Activated T-helper 17 cell treated with anti-CD3 and anti-CD28 coated beads, Interleukin-2, amount 50 U/mL, for 72 hours (primary cell): ENCODE measurements around the gene PRND. TPM values are rescaled to one million over a fixed set of nuclear protein-coding genes. Genes with fewer than 3 reads are reported as not detected.
"Not testable (repeated sequence)": the region's sequence is repeated elsewhere in the genome, so short reads cannot be mapped to it uniquely, and the experiment has no call there.

Source experiments
- ATAC-seq: fragments of 150-1000 bp; cut with Tn5 transposase; replicated peaks from 2 replicates; pipeline ENCODE4 v1.10.0; 2021; ENCODE audit warnings: mild to moderate bottlenecking, moderate library complexity
- H3K27ac Mint-ChIP-seq: one replicate; pipeline ENCODE4 v1.8.0; 2022; ENCODE audit warnings: mixed read lengths
- H3K27me3 Mint-ChIP-seq: one replicate; pipeline ENCODE4 v1.8.0; 2022; ENCODE audit warnings: mixed read lengths
- H3K36me3 Mint-ChIP-seq: one replicate; pipeline ENCODE4 v1.8.0; 2022; ENCODE audit warnings: low read depth, mild to moderate bottlenecking, mixed read lengths
- H3K4me1 Mint-ChIP-seq: one replicate; pipeline ENCODE4 v1.8.0; 2022; ENCODE audit warnings: mixed read lengths
- H3K4me3 Mint-ChIP-seq: one replicate; pipeline ENCODE4 v1.8.0; 2022; ENCODE audit warnings: mild to moderate bottlenecking, mixed read lengths
- H3K9me3 Mint-ChIP-seq: one replicate; pipeline ENCODE4 v1.8.0; 2022; ENCODE audit warnings: mixed read lengths
- total RNA-seq, 2 donors: library from RNA; stranded (reverse); gene quantifications; one replicate each; pipeline ENCODE4 v1.2.3, GENCODE V29; 2022

Gene PRND
- total RNA-seq, 2 donors from 2014 or later: not detected

GRCh38 chr20:4697189-4697830 is 24.4 kb upstream of the PRND start:
- H3K27ac Mint-ChIP-seq: peak overlapping the region; percentile 74
- H3K4me3 Mint-ChIP-seq: peak overlapping the region; percentile 40
- ATAC-seq: no peak
- H3K9me3 Mint-ChIP-seq: no peaks in the 10 kb centered on the region
- H3K4me1 Mint-ChIP-seq: peaks cover 41% of the 10 kb centered on the region
- no peaks in the 10 kb centered on the region for H3K27me3 Mint-ChIP-seq
- peaks cover 88% of the 10 kb centered on the region for H3K36me3 Mint-ChIP-seq

GRCh38 chr20:4697831-4698221 is 23.9 kb upstream of the PRND start:
- Mint-ChIP-seq H3K27ac (peak overlapping the region; percentile 74), H3K4me3 (peak overlapping the region; percentile 40), H3K27me3 (no peaks in the 10 kb centered on the region), H3K9me3 (no peaks in the 10 kb centered on the region), H3K4me1 (peaks cover 43% of the 10 kb centered on the region), H3K36me3 (peaks cover 82% of the 10 kb centered on the region)
- ATAC-seq: peak; percentile 23

DNA sequence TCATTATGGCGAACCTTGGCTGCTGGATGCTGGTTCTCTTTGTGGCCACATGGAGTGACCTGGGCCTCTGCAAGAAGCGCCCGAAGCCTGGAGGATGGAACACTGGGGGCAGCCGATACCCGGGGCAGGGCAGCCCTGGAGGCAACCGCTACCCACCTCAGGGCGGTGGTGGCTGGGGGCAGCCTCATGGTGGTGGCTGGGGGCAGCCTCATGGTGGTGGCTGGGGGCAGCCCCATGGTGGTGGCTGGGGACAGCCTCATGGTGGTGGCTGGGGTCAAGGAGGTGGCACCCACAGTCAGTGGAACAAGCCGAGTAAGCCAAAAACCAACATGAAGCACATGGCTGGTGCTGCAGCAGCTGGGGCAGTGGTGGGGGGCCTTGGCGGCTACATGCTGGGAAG is 22.5 kb upstream of the PRND start:
- Mint-ChIP-seq H3K27me3 (no peaks in the 10 kb centered on the region), H3K9me3 (no peaks in the 10 kb centered on the region), H3K4me3 (no peak overlapping the region), H3K4me1 (peaks cover 44% of the 10 kb centered on the region), H3K36me3 (peaks cover 69% of the 10 kb centered on the region), H3K27ac (no peak overlapping the region)
- no peak for ATAC-seq

DNA sequence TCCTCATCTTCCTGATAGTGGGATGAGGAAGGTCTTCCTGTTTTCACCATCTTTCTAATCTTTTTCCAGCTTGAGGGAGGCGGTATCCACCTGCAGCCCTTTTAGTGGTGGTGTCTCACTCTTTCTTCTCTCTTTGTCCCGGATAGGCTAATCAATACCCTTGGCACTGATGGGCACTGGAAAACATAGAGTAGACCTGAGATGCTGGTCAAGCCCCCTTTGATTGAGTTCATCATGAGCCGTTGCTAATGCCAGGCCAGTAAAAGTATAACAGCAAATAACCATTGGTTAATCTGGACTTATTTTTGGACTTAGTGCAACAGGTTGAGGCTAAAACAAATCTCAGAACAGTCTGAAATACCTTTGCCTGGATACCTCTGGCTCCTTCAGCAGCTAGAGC is 21.8 kb upstream of the PRND start:
- no peaks in the 10 kb centered on the region for H3K9me3 Mint-ChIP-seq
- H3K36me3 Mint-ChIP-seq: peaks cover 61% of the 10 kb centered on the region
- no peak overlapping the region for H3K27ac Mint-ChIP-seq
- no peaks in the 10 kb centered on the region for H3K27me3 Mint-ChIP-seq
- H3K4me1 Mint-ChIP-seq: peaks cover 42% of the 10 kb centered on the region
- ATAC-seq: no peak
- H3K4me3 Mint-ChIP-seq: no peak overlapping the region

DNA sequence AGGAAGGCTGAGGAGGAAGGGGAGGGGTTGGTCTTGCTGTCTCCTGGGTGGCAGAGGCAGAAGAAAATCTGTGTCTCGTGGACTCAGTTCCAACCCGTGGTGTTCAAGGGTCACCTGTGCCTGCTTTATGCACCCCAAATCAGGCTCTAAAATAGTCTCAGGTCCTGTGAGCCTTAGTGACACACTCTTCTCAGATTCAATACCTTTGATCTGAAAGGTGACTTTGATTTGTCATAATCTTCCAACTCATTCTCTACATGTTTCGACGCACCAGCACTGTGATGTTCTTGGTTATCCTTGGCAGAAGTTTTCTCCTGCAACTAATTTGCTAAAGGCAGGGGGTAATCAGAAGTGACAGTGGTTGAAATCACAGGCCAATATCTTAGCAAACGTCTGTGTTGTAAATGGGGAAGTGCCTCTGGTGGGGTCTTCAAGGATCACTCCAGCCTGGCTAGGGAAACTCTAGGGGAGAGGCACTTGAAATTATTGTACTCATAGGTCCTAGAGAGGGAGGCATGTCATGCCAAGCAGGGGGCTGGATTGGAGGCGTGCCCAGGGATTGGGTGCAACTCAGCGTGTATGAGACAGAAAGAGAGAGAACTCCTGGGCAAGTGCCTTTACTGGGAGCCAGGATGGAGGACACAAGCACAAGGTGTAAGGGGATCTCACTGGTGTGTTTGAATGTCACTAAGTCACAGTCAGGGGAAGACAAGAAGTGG is 19.0 kb upstream of the PRND start:
- Mint-ChIP-seq H3K27me3 (no peaks in the 10 kb centered on the region), H3K27ac (peak overlapping the region; percentile 63), H3K4me1 (peaks cover 15% of the 10 kb centered on the region), H3K36me3 (peaks cover 34% of the 10 kb centered on the region), H3K9me3 (no peaks in the 10 kb centered on the region), H3K4me3 (peak overlapping the region; percentile 5)
- ATAC-seq: peak; percentile 83

- peak overlapping the region; percentile 63 for H3K27ac Mint-ChIP-seq
- H3K9me3 Mint-ChIP-seq: no peaks in the 10 kb centered on the region
- H3K4me3 Mint-ChIP-seq: no peak overlapping the region
- peaks cover 13% of the 10 kb centered on the region for H3K4me1 Mint-ChIP-seq
- H3K36me3 Mint-ChIP-seq: peaks cover 28% of the 10 kb centered on the region
- H3K27me3 Mint-ChIP-seq: no peaks in the 10 kb centered on the region
- peak; percentile 79 for ATAC-seq
These were observed 18.4 kb upstream of the PRND start for GRCh38 chr20:4703281-4703676.

DNA sequence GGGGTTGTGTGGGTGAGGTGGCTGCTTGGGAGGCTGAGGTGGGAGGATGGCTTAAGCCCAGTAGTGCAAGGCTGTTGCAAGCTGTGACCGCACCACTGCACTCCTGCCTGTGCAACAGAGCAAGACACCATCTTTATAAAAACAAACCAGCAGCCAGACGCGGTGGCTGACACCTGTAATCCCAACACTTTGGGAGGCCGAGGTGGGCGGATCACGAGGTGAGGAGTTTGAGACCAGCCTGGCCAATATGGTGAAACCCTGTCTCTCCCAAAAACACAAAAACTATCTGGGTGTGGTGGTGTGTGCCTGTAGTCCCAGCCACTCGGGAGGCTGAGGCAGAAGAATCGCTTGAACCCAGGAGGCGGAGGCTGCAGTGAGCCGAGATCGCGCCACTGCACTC is 14.8 kb upstream of the PRND start:
- not testable (repeated sequence) for ATAC-seq, H3K9me3 Mint-ChIP-seq, H3K4me3 Mint-ChIP-seq, H3K27me3 Mint-ChIP-seq, H3K27ac Mint-ChIP-seq, H3K4me1 Mint-ChIP-seq, H3K36me3 Mint-ChIP-seq

DNA sequence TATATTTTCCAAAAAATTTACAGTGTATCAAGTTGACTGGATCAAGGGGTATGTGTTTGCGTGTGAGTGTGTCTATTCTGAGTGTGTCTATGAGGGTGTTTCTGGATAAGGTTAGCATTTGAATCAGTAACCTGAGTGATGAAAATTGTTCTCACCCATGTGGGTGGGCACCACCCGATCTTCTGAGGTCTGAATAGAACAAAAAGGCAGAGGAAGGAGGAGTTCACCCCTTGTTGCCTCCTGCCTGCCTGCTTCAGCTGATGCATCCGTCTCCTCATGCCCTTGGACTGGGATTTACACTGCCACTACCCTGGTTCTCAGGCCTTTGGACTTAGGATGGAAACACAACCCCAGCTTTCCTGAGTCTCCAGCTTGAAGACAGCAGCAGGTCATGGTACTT is 13.7 kb upstream of the PRND start:
- peaks cover 2% of the 10 kb centered on the region for H3K4me1 Mint-ChIP-seq
- H3K9me3 Mint-ChIP-seq: peaks cover 4% of the 10 kb centered on the region
- no peaks in the 10 kb centered on the region for H3K27me3 Mint-ChIP-seq
- no peaks in the 10 kb centered on the region for H3K36me3 Mint-ChIP-seq
- H3K27ac Mint-ChIP-seq: no peak overlapping the region
- ATAC-seq: no peak
- no peak overlapping the region for H3K4me3 Mint-ChIP-seq

- ATAC-seq: no peak
- peaks cover 4% of the 10 kb centered on the region for H3K9me3 Mint-ChIP-seq
- H3K4me1 Mint-ChIP-seq: no peaks in the 10 kb centered on the region
- peaks cover 3% of the 10 kb centered on the region for H3K27me3 Mint-ChIP-seq
- H3K27ac Mint-ChIP-seq: no peak overlapping the region
- no peaks in the 10 kb centered on the region for H3K36me3 Mint-ChIP-seq
- no peak overlapping the region for H3K4me3 Mint-ChIP-seq
These were observed 12.9 kb upstream of the PRND start for GRCh38 chr20:4708856-4709255.

GRCh38 chr20:4709261-4710105 is 12.2 kb upstream of the PRND start:
- peaks cover 3% of the 10 kb centered on the region for H3K27me3 Mint-ChIP-seq
- H3K27ac Mint-ChIP-seq: no peak overlapping the region
- H3K4me3 Mint-ChIP-seq: no peak overlapping the region
- H3K9me3 Mint-ChIP-seq: peaks cover 4% of the 10 kb centered on the region
- H3K36me3 Mint-ChIP-seq: no peaks in the 10 kb centered on the region
- no peak for ATAC-seq
- no peaks in the 10 kb centered on the region for H3K4me1 Mint-ChIP-seq

- Mint-ChIP-seq H3K36me3 (no peaks in the 10 kb centered on the region), H3K27me3 (peaks cover 3% of the 10 kb centered on the region), H3K9me3 (peaks cover 4% of the 10 kb centered on the region), H3K4me3 (no peak overlapping the region), H3K27ac (no peak overlapping the region), H3K4me1 (no peaks in the 10 kb centered on the region)
- ATAC-seq: no peak
These were observed 11.6 kb upstream of the PRND start for GRCh38 chr20:4710106-4710475.

GRCh38 chr20:4711511-4711910 is 10.2 kb upstream of the PRND start:
- ATAC-seq: peak; percentile 38
- H3K9me3 Mint-ChIP-seq: peaks cover 4% of the 10 kb centered on the region
- H3K36me3 Mint-ChIP-seq: no peaks in the 10 kb centered on the region
- peaks cover 3% of the 10 kb centered on the region for H3K27me3 Mint-ChIP-seq
- H3K4me1 Mint-ChIP-seq: no peaks in the 10 kb centered on the region
- H3K27ac Mint-ChIP-seq: no peak overlapping the region
- no peak overlapping the region for H3K4me3 Mint-ChIP-seq

DNA sequence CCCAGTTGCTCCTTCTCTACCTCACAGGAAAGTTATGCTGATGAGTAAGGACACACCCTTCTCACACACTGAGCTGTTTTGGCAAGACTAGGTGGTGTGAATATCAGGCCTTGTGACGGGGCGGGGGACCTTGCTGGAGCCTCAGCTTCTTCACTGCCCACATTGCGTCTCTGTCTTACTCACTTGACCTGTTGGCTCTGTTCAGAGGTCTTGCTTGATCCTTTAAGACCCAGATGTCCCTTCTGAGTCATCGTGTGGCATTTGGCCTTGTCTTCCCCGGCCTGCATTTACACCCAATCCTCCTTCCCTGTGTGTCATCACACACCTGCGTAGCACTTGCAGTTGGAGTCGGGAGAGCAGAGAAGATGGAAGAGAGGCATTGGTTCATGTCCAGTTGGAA is 8.3 kb upstream of the PRND start:
- H3K9me3 Mint-ChIP-seq: peaks cover 4% of the 10 kb centered on the region
- ATAC-seq: no peak
- H3K27me3 Mint-ChIP-seq: peaks cover 3% of the 10 kb centered on the region
- H3K4me3 Mint-ChIP-seq: no peak overlapping the region
- no peaks in the 10 kb centered on the region for H3K36me3 Mint-ChIP-seq
- H3K27ac Mint-ChIP-seq: no peak overlapping the region
- no peaks in the 10 kb centered on the region for H3K4me1 Mint-ChIP-seq

DNA sequence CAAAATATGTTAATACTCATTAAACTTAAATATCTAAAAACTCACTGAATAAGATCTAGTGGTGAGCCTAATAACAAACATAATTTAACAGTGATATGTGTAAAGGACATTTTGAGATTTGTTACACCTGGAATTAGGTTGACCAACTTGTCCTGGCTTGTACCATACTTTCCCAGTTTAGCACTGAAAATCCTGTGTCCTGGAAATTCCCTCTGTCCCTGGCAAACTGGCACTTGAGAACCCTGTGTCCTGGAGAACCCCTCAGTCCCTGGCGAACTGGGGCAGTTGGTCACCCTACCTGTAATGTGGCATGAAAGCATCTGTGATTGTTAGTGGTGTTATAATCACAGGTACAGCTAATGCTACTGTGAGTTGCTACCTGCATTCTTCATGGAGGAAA is 6.9 kb upstream of the PRND start:
- Mint-ChIP-seq H3K27me3 (peaks cover 3% of the 10 kb centered on the region), H3K27ac (no peak overlapping the region)
- no peak for ATAC-seq

More for the DNA sequence above, 6.9 kb upstream of the PRND start:
- no peaks in the 10 kb centered on the region for H3K4me1 Mint-ChIP-seq
- H3K4me3 Mint-ChIP-seq: no peak overlapping the region
- H3K9me3 Mint-ChIP-seq: no peaks in the 10 kb centered on the region
- H3K36me3 Mint-ChIP-seq: no peaks in the 10 kb centered on the region
